ENCODE data around the gene ATP23.

ATP23 gene

GRCh38 chr12:57909056-57909455 lies 32.3 kb upstream of the ATP23 start:
- DNase-seq, result no peak

DNA sequence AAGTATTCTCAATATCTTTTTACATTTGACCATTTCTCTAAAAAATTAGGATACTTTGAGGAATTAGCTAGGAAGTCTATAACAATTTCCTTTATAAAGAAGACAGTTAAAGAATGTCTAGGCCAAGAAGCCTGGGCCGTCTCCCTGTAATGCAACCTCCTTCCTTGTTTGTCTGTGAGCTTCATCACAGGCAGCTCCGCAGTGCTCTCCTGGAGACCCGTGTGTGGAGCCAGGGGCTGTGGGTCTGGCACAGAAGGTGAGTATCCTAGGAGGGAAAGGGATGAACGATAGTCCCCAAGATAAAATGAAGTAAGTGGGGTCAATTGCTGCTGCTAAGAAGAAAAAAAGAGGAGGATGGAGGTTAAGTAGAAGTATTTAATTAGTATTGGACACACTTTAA lies 31.8 kb upstream of the ATP23 start:
- no peak for DNase-seq

DNA sequence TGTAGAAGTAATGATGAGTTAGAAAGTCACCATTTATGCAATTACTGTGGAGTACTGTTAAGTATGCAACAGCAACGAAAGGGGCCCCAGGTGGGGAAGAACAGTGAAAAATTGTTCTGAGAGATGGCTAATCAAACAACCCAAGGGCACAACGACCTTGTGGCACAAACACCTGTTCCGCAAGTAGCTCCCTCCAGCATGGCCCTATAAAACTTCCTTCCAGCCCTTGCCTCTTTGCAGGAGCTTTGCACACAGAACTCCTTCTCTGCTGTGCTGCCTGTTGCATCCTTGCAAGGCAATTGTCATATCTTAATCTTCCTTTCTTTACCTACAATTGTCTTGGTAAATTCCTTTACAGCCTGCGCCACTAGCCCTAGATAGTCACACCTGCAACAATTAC lies 23.2 kb upstream of the ATP23 start:
- DNase-seq, result no peak

- no peak for DNase-seq
These were observed 14.3 kb upstream of the ATP23 start for GRCh38 chr12:57927086-57927485.

DNA sequence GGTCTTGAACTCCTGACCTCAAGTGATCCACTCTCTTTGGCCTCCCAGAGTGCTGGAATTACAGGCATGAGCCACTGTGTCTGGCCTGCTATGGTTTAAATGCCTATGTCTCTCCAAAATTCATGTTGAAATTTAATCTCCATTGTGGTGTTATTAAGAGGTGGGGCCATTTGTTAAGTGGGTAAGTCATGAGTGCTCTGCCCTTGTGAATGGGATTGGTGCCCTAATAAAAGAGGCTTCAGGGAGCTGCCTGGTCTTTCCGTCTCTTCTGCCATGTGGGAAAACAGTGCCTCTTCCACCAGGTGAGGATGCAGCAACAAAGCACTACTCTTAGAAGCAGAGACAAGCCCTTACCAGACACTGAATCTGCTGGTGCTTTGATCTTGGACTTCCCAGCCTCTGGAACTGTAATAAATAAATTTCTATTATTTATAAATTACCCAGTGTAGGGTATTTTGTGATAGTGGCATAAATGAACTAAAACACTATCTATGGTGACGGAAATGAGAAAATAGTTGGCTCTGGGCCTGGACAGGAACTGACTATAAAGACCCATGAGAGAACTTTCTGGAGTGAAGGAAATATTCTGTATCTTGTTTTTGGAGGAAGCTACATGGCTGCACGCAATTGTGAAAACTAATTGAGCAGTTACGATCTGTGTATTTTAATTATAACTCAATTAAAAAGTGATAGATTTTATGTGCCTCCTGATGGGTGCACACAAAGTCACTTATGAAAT lies 12.1 kb upstream of the ATP23 start:
- DNase-seq, result no peak

DNA sequence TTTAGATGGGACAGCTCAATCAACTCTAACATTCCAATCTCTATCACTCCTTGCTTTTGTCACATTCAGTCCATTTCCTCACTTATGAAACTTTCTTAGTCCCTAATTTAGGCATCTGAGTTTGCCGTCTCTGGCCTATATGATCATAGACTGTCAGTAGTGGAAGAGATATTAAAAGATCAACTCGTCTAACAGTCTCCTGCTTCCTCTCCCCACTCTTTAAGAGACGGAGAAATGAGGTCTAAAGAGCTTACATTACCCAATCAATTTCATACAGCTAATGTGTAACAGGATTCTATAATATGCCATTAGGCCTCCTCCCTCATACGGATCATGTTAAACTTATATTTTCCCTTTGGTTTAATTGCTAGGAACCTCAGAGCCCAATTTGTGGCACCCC lies 6.5 kb upstream of the ATP23 start:
- no peak for DNase-seq

- DNase-seq, result no peak
These were observed 6.0 kb upstream of the ATP23 start for GRCh38 chr12:57935331-57935730.

DNA sequence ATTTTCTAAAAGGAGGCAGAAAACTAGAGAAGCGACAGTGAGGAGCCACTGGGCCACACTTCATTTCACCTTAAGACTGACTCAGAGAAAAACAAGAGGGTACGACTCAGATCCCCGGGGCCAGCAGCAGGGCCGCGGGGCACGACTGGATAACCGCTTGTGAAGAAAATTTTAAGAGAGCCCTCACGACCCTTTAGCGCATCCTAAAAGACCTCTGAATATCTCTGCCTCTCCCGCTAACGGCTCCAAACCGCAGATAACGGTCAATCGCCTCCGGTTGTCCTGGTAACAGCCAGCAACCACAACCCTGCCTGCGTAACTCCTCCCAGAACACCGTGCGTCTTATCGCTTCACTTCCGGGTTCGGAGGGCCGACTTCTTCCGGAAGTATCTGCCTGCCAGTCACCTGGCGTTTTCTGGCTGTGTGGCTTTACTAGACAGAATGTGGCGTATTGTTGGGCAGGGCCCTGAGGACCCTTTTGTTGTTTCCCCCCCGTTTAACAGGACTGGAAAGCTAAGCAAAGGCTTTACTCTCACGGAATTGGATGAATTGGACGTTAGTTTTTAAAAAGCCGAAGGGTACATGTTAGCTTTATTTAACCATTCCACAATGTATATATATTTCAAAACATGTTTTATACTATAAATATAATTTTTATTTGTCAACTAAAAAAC lies 5.4 kb upstream of the ATP23 start:
- DNase-seq, result peak; percentile 98

GRCh38 chr12:57936513-57936883 lies 4.9 kb upstream of the ATP23 start:
- DNase-seq, result no peak

DNA sequence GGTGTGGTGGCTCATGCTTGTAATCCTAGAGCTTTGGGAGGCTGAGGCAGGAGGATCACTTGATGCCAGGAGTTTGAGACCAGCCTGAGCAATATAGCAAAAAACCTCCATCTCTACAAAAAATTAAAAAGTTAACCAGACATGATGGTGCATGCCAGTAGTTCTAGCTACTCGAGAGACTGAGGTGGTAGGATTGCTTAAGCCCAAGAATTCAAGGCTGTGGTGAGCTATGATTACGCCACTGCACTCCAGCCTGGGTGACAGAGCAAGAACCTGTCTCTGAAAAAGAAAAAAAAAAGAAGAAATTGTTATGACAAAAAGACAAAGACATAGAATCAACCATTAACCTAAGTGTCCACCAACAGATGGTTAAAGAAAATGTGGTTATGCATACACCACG lies 2.1 kb upstream of the ATP23 start:
- DNase-seq, result no peak

DNA sequence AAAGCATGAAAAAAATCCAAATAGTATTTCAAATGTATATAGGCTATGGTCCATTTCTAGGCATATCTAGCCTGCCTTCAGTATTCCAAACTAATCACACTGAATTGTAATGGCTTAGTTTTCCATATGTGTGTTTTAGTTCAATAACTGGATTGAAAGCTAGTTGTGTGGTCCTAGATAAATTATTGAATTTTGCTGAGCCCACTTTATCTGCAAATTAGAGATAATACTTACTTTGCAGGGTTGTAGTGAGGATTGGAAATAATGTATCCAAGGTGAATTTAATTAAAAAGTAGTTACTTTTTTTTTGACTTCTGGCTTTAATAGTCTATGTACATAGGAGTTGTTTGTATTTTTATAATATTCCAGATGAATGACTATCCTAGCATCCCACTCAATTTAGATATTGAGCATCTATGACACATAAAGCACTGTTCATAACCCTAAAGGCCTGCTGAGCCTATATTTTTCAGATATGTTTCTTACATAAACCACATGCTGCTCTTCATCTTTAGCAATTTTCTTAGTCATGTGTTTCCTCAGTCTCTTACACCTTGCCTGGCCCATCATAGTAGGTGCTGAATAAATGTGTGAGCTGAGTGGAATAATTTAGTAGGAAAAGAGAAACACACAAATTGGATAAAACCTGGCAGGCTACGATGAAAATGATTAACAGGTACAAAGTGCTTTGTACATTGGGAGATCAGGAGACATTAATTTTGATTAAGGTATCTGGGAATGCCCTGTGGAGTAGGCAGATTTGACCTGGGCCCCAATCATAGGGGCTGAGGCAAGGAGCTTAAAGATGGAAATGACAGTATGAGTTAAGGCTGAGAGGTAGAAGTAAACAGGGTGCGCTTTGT lies 1.1 kb upstream of the ATP23 start:
- peak; percentile 52 for DNase-seq

- no peak for DNase-seq
These were observed 527 bp upstream of the ATP23 start for GRCh38 chr12:57940915-57941164.

DNA sequence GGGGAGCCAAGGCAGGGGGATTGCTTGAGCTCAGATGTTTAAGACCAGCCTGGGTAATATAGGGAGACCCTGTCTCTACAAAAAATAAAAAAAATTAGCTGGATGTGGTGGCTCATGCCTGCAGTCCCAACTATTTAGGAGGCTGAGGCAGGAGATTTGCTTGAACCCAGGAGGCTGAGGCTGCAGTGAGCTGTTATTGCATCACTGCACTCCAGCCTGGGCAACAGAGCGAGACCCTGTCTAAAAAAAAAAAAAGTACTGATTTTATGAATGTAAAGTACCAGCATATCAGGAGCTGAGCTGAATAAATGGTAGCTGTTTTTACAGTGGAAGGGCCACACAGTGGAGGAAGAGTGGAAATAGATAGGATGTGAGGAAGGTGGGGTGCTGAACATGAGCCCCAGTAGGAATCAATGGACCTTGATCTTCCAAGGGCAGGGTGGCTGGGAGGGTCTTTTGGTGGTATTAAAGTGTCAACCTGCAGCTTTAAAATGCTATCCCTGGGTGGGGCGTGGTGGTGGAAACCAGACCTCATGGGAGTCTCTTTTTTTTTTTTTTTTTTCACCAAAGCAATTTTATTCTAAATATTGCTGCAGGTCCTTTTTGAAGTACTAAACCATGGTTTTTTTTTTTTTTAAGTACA lies 2.2 kb downstream of the ATP23 start:
- DNase-seq, result no peak

DNA sequence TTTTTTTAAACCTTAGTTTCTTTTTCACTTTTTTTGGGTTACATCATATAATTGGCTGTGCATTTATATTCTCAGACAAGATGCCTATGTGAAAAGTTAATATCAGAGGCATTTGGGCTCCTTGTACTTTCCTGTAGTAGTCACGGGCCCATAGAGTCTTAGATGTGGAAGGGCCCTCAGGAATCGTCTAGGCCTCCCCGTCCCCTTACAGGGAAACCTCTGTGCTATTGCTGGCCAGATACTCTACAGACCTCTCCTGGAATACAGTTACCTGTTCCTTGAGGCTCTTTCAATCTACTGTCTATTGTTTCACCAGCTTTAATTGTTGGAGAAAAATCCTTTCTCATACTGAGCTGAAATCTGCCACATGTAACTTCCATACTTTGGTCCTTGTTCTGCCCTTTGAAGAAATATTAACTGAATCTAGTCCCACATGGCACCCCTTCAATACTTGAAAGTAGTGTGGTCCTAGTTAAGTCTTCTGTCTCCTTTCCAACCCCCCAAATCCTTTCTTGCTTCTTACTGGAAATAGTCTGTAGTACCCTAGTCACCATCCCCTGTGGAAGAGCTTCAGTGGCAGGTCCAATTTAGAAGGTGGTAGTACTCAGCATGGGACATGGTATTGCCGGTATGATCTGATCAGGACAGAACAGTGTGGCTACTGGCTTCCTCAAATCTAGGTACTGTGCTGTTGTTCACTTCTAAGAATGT lies 3.1 kb downstream of the ATP23 start:
- DNase-seq, result no peak

GRCh38 chr12:57952766-57953165 lies 11.4 kb downstream of the ATP23 start:
- DNase-seq, result no peak

DNA sequence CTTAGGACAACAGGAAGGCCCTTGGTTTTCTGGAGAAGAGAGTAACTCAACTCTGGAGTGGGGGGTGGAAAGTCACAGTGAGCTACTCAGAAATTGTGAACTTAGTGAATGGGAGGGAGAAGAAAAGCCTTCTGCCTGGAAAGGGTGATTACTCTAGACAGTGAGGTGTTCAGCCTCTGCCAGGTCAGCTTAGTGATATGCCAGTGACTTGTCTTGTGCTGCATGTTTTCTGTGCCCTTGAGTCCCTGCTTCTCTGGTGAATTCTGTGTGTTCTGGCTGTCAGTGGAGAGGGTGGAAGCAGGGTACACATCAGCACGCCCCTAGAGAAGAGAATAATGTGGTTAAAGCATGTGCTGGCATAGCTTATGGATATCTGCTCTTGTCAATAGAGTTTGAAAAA lies 13.4 kb downstream of the ATP23 start:
- DNase-seq, result no peak

DNA sequence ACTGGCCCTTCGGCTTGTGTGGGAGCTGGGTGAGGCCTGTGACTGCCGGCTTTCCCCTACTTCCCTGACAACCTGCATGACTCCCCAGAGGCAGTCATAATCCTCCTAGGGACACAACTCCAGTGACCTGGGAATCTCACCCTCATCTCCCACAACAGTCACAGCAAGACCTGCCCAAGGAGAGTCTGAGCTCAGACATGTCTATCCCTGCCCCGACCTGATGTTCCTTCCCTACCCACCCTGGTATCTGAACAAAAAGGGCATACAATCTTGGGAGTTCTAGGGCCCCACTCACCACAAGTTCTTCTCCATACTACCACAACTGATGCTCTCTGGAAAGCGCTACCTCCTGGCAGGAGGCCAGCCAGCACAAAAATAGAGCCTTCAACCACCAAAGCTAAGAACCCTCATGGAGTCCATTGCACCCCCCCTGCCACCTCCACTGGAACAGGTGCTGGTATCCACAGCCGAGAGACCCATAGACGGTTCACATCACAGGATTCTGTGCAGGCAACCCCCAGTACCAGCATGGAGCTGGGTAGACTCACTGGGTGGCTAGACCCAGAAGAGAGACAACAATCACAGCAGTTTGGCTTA lies 16.8 kb downstream of the ATP23 start:
- DNase-seq, result no peak

GRCh38 chr12:57964421-57964820 lies 23.1 kb downstream of the ATP23 start:
- no peak for DNase-seq

- no peak for DNase-seq
These were observed 24.4 kb downstream of the ATP23 start for GRCh38 chr12:57965766-57966165.

- no peak for DNase-seq
These were observed 25.2 kb downstream of the ATP23 start for GRCh38 chr12:57966536-57966935.

GRCh38 chr12:57983146-57983857 lies 41.9 kb downstream of the ATP23 start:
- DNase-seq, result peak; percentile 70

All from NCI-H82 (cell line).